ENCODE results near the gene FAM53A. TPM values are rescaled to one million over a fixed set of nuclear protein-coding genes. Genes with fewer than 3 reads are reported as not detected.

The FAM53A gene
- total RNA-seq, 1 experiment from 2014 or later: 3.1 TPM

GRCh38 chr4:1660948-1661677 lies 23.0 kb downstream of the FAM53A start:
- intact Hi-C loops (cut with micrococcal nuclease): no loop called here
- ATAC-seq: no peak
- POLR2A ChIA-PET (ENCODE audit: unreplicated experiment): no interaction called here

GRCh38 chr4:1659104-1660043 lies 24.7 kb downstream of the FAM53A start:
- Histone ChIP-seq H3K36me3 (ENCODE audit: low read depth, low read length) (no peaks in the 10 kb centered on the region), H3K9me3 (ENCODE audit: low read length) (no peaks in the 10 kb centered on the region), H3F3A (ENCODE audit: low read length, unreplicated experiment) (no peaks in the 10 kb centered on the region), H3K4me1 (ENCODE audit: insufficient read depth, low read length) (no peaks in the 10 kb centered on the region), H4K20me1 (ENCODE audit: low read length) (no peaks in the 10 kb centered on the region), H3K27ac (ENCODE audit: low read length) (no peak overlapping the region), H3K27me3 (ENCODE audit: low read length) (no peaks in the 10 kb centered on the region), H3K4me2 (ENCODE audit: low read length) (no peak overlapping the region), H3K9me2 (replicated peaks; ENCODE audit: low read length) (no peaks in the 10 kb centered on the region), H3K79me2 (ENCODE audit: low read length) (no peaks in the 10 kb centered on the region), H2AFZ (ENCODE audit: low read length) (no peak overlapping the region), H3K9ac (ENCODE audit: low read length) (no peak overlapping the region), H3K4me3 (ENCODE audit: low read length) (no peak overlapping the region)
- ChIA-PET POLR2A (ENCODE audit: unreplicated experiment) (no interaction called here), CTCF (no interaction called here)
- TF ChIP-seq CTCF (conservative IDR thresholded peaks at IDR 0.05; ENCODE audit: low read depth, low read length) (no peak), EZH2phosphoT487 (IDR thresholded peaks at IDR 0.05; ENCODE audit: borderline replicate concordance, low read length) (no peak), EZH2 (IDR thresholded peaks at IDR 0.05; ENCODE audit: low read length, unreplicated experiment) (no peak)
- intact Hi-C loops (cut with micrococcal nuclease): no loop called here
- BruUV-seq (replicated peaks): no TSS peak
- no peak for ATAC-seq
- DNase-seq: no peak

More at GRCh38 chr4:1660948-1661677, 23.0 kb downstream of the FAM53A start:
- Histone ChIP-seq H3K9me2 (replicated peaks; ENCODE audit: low read length) (no peaks in the 10 kb centered on the region), H3K9ac (ENCODE audit: low read length) (no peak overlapping the region), H3K9me3 (ENCODE audit: low read length) (no peaks in the 10 kb centered on the region), H4K20me1 (ENCODE audit: low read length) (no peaks in the 10 kb centered on the region), H3K4me2 (ENCODE audit: low read length) (no peak overlapping the region), H3K79me2 (ENCODE audit: low read length) (no peaks in the 10 kb centered on the region), H2AFZ (ENCODE audit: low read length) (no peak overlapping the region), H3K27me3 (ENCODE audit: low read length) (no peaks in the 10 kb centered on the region), H3K4me1 (ENCODE audit: insufficient read depth, low read length) (no peaks in the 10 kb centered on the region), H3K27ac (ENCODE audit: low read length) (no peak overlapping the region), H3K36me3 (ENCODE audit: low read depth, low read length) (no peaks in the 10 kb centered on the region), H3K4me3 (ENCODE audit: low read length) (no peak overlapping the region), H3F3A (ENCODE audit: low read length, unreplicated experiment) (no peaks in the 10 kb centered on the region)
- CTCF ChIA-PET: no interaction called here
- TF ChIP-seq CTCF (conservative IDR thresholded peaks at IDR 0.05; ENCODE audit: low read depth, low read length): no peak
- no peak for TF ChIP-seq EZH2 (IDR thresholded peaks at IDR 0.05; ENCODE audit: low read length, unreplicated experiment)
- TF ChIP-seq EZH2phosphoT487 (IDR thresholded peaks at IDR 0.05; ENCODE audit: borderline replicate concordance, low read length): no peak
- no peak for DNase-seq
- BruUV-seq (replicated peaks): no TSS peak

Data from PC-3 (cell line).